ENCODE data around the gene SIGLEC6.

Gene SIGLEC6

DNA sequence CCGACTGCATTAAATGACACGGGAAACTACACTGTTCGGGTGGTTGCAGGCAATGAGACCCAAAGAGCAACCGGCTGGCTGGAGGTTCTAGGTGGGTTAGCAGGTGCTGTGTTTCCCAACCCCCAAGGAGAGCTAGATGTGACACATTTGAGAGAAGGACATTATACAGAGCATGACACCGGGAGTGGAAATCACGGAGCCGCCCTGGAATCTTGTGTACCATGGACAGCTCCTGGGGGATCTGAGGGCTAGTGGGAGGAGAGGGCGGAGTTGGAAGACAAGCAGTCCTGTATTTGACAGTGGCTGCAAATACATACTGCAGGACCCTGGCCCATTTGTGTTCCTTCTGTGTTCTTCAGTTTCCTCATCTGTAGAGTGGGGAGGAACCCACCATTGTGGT, 50.9 kb downstream of the SIGLEC6 start:
- Histone ChIP-seq H3K4me3 (no peak overlapping the region), H3K27ac (no peak overlapping the region)

DNA sequence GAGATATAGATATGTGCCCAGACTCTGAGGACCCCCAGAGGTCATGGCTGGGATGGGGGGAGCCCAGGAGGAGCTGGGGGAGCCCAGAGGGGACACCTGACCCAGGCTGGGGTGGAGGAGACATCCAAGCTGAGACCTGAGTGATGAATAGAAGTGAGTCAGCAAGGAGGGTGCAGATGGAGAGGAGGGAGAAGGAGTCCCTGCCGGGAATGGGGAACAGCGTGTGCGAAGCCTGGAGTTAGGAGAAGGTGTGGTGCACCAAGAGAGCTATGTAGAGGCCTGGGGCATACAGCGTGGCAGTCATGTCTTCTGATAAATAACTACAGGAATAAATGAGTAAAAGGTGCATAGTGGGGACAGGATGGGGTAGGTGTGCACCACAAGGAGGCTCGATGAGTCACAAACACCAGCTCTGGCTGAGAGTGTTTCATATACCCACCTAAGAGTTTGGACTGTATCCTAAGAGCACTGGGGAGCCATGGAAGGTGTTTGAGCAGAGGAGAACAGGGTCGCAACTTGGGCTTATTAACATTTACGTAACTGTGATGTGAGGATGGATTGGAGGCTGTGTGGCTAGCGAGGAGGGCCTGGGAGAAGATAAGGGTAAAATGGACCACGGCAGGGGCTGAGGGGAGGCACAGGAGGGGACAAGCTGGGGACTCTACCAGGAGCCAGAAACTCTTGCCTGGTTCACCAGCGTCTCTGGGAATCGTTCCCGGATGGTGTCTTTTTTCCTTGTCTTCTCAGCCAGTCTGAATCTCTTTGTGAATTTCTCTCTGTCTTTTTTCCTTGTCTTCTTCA, 51.7 kb downstream of the SIGLEC6 start:
- H3K4me3 ChIP-seq = no peak overlapping the region
- H3K27ac ChIP-seq = no peak overlapping the region

DNA sequence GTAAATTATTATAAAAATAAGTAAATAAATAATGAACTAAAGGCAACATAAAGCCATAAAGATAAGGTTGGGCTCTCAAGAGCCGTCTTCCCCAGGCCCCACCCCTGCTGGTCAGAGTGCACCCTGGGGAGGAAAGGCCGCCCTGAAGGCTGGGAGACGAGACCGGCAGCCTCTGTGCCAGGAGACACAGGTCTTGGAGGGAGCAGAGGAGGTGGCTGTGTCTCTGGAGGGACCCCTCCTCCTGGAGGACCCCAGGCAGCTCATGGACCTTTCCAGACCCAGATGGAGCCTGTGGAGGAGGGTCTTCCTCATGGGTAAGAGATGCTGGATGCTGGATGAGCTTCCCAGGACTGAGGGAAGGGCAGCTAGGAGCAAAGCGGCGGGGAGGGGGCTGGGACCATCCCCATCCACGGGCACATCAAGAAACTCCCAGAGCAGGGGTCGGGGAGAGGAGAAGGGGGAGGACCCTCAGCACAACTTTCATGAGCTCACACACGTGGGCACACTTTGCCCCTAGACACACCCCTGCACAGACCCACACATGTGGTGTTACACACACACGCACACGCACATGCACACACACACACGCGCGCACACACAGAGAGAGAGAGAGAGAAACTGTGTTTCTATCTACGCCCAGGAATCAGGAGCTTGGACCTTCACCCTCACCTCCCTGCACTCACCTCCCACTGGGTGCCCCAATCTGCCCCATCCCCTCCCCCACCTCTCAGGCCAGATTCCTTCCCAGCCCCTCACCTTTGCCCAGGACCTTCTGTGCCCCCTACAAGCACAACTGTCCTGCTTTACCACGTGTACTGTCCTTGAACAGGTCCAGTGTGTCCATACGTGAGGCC, 52.9 kb downstream of the SIGLEC6 start, which contains the start of gene CEACAM18:
Gene CEACAM18 (plus strand): TSS at position 159 of the 854 bp plus-strand sequence.
- H3K27ac ChIP-seq = no peak within 1 kb of the TSS
- H3K4me3 ChIP-seq = no peak within 1 kb of the TSS

DNA sequence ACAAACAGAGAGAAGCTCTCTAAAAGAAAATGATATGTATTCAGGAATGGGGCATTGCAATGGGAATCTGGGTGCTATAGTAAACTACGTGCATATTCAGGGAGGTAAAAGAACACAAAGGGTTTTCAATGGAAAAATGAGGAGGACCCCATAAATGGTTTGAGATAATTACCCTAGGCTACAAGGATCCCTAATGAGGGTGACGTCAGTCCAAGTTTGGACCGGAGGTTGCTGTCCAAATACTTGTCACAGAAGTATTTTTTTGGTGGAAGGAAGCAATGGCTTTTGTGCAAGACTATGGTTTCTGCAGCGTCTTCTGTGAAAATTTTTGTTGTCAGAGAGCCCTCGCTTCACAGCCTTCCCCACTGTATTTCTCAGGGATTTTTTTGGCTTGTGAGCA, 54.1 kb downstream of the SIGLEC6 start:
- Histone ChIP-seq H3K4me3 (no peak overlapping the region), H3K27ac (no peak overlapping the region)

DNA sequence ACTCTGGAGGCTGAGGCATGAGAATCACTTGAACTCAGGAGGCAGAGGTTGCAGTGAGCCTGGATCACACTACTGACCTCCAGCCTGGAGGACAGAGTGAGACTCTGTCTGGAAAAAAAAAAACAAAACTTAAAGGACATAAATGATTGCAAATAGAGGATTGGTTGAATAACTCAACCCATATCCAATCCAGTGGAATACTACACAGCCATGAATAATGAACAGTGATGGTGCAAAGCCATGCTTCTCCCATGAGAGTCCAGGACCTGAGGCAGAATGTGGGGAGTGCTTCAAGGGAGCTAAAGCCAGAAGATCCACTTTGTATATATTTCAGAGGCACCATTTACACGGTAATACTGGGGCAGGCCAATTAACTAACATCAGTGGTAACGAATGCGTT, 55.3 kb downstream of the SIGLEC6 start:
- Histone ChIP-seq H3K4me3 (no peak overlapping the region), H3K27ac (no peak overlapping the region)

DNA sequence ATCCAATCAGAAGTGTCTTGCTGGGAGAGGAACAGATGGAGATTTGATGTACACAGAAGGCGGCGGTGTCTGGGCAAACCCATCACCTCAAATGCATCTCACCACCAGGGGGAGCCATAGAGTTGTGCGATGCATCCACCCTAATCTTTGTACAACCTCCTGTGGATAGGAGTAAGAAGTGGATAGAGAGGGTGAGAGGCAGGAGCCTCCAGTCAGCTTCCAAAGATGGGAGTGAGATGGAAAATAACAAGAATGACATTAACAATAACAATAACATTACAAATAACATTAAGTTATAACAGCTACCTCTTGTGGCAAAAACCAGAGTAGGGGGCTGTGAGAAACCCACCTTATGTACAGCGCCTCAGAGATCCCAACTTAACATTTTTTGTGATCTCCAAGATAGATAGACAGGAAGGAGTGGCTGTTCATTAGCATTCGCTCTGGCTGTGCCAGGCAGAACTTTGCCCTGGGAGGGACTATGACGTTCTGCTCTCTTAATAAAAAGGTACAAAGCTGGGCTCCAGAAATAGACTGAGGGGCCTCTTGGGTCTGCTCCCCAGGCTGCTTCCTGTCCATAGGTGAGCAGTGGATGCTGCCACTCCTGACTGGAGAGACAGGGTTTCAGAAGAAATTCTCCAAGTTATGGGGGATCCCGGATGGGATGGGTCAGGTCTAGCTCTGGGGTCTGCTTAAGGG, 58.3 kb downstream of the SIGLEC6 start:
- Histone ChIP-seq H3K4me3 (no peak overlapping the region), H3K27ac (no peak overlapping the region)

DNA sequence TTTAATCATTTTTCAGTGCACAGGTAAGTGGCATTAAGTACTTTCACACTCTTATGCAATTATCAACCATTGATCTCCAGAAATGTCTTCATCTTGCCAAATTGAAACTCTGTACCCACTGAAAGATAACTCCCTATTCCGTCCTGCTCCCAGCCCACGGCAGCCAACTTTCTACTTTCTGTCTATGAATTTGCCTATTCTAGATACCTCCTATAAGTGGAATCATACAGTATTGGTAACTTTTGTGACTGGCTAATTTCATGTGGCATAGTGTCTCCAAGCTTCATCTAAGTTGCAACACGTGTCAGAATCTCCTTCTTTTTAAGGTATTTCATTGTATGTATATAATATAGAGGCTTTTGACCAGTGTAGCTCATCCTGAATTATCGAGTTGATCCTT, 58.9 kb downstream of the SIGLEC6 start:
- H3K27ac ChIP-seq = no peak overlapping the region
- no peak overlapping the region for H3K4me3 ChIP-seq

DNA sequence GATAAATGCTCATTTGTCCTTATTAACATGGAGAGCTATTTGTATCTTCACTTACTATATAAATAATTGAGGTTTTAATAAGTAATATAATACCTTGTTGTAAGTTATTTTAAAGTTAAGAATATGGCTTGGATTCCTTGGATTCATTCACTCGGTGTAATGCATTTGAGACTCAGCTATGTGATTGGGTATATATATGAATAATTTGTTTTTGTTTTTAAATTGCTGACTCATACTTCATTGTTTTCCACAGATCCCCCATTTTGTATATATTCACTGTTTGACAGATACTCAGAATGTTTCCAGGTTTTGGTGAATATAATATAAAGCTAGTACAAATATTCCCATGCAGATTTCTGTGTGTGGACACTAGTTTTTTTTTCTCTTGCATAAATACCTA, 59.9 kb downstream of the SIGLEC6 start:
- Histone ChIP-seq H3K27ac (no peak overlapping the region), H3K4me3 (no peak overlapping the region)

DNA sequence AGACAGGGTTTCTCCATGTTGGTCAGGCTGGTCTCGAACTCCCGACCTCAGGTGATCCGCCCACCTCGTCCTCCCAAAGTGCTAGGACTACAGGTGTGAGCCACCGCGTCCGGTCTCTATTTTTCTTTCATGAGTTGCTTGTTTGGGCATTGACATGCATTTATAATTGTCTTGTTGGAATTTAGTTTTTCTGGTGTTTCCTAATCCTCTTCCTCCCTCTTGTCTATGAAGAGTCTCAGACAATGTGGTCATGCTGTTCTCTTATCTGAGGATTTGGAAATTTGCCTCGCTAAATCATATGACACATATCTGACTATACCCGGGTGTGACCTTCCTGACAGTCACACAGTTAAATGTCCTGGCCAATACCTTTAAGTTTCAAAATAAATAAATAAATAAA, 60.5 kb downstream of the SIGLEC6 start:
- Histone ChIP-seq H3K27ac (no peak overlapping the region), H3K4me3 (no peak overlapping the region)

DNA sequence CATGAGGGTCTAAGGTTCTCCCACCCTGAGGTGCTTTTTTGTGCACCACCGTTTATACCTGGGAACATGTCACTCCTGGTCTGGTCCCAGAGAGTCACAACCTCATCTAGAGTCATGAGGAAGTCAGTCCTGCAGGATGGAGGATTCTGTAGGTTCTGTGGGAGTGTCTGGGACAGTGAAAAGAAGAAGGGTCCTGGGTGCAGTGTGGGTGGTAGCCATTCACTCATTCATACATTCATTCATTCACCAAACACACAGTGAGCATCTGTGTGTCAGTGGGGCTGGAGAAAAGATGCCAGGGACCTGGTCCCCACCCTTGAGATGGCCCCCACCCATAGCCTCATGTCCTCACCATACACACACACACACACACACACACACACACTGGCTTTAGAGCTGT, 61.8 kb downstream of the SIGLEC6 start:
- Histone ChIP-seq H3K27ac (no peak overlapping the region), H3K4me3 (no peak overlapping the region)

DNA sequence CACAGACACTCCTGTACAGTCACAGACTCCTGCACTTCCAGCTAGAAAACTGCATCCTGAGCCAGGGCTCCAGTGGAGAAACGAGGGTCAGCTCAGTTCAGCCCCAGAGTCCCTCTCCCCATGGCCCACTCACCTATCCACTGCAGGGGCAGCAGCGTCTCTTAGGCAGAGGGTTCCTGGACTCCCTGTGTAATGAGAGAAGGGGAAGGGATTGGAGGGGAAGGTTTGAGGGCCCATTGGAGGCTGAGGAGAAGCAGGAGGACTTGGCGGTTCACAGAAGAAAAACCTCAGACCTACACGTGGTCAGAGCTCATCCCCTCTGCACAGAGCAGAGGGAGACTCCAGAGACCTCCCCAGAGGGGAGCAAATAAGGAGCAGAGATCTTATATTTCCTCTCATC, 62.3 kb downstream of the SIGLEC6 start:
- Histone ChIP-seq H3K27ac (no peak overlapping the region), H3K4me3 (no peak overlapping the region)

DNA sequence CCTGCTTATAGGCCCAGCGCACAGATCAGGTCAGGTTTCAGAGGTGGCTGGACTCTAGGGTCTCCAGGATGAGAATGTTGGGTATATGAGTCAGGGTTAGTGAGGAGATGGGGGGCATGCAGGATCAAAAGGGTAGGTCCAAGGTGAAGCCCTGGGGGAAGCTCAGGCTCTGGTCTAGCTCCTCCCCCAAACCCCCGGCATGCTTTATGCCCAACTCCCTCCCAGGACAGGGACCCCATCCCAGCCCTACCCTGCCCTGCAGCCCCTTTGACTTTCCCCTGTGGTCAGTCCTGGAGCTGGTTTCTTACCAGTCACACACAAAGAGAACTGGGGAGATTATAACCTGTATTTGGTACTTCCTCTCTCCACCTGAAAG, 62.9 kb downstream of the SIGLEC6 start:
- H3K4me3 ChIP-seq = no peak overlapping the region
- peak overlapping the region in 1 of 21 experiments; percentile 34 for H3K27ac ChIP-seq

DNA sequence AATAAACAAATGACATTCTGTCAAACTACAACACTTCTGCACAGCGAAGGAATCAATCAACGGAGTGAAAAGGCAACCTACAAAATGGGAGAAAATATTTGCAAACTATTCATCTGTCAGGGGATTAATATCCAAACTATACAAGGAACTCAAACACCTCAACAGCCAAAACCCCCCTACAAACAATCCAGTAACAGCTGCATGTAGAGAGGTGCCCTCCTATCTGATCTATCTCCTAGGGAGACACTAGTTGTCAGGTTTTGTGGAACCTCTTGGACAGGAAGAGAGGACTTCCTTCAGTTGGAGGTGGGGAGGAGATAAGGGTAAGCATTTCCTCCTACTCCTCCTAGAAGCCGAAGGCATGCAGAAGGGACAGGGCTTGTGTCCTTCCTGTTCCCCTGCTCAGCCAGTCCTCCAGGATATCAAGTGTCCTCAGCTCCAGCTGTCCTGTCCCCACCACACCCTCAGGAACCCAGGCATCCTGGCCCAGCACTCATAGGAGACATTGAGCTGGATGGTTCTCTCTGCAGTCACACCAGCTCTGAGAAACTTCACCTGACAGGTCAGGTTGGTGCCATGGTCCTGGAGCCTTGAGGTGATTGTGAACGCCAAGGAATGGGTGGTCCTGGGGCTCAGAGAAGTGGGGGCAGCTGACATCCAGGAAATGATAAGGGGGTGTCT, 63.5 kb downstream of the SIGLEC6 start:
- H3K4me3 ChIP-seq = no peak overlapping the region
- peak overlapping the region in 1 of 21 experiments; percentile 34 for H3K27ac ChIP-seq

Measured in skin epidermis (tissue), 12 donors.